Stimulated activated naive B cell treated with anti-CD40 and anti-IgM and Interleukin-4, amounts not matched to agents 10 μg/mL and 1 μg/mL and 100 μg/mL, for 72 hours (primary cell): Measurements from ENCODE around the gene EEPD1.
A peak's percentile ranks its signal among the peaks of the same experiment; 100 is the strongest.

Experiments
- ATAC-seq, 2 donors: fragments of 150-1000 bp; cut with Tn5 transposase; replicated peaks; 2 replicates each; pipeline ENCODE4 v1.10.0; 2021; ENCODE audit warnings: moderate library complexity in 1 of 2
- DNase-seq: peaks from one replicate; pipeline ENCODE4 v3.0.0; 2021
- H3K27ac Mint-ChIP-seq: one replicate; pipeline ENCODE4 v1.8.0; 2022; ENCODE audit warnings: mild to moderate bottlenecking, mixed read lengths
- H3K27me3 Mint-ChIP-seq, 2 donors: one replicate each; pipeline ENCODE4 v1.8.0; 2022; ENCODE audit warnings: mixed read lengths in 2 of 2
- H3K36me3 Mint-ChIP-seq, 2 donors: one replicate each; pipeline ENCODE4 v1.8.0; 2022; ENCODE audit warnings: mixed read lengths in 2 of 2, mild to moderate bottlenecking in 1 of 2
- H3K4me1 Mint-ChIP-seq, 2 donors: one replicate each; pipeline ENCODE4 v1.8.0; 2022; ENCODE audit warnings: mixed read lengths in 2 of 2, mild to moderate bottlenecking in 1 of 2
- H3K4me3 Mint-ChIP-seq, 2 donors: one replicate each; pipeline ENCODE4 v1.8.0; 2022; ENCODE audit warnings: mild to moderate bottlenecking in 2 of 2, mixed read lengths in 2 of 2, moderate library complexity in 1 of 2
- H3K9me3 Mint-ChIP-seq, 2 donors: one replicate each; pipeline ENCODE4 v1.8.0; 2022; ENCODE audit warnings: mixed read lengths in 2 of 2, mild to moderate bottlenecking in 1 of 2

Gene EEPD1

DNA sequence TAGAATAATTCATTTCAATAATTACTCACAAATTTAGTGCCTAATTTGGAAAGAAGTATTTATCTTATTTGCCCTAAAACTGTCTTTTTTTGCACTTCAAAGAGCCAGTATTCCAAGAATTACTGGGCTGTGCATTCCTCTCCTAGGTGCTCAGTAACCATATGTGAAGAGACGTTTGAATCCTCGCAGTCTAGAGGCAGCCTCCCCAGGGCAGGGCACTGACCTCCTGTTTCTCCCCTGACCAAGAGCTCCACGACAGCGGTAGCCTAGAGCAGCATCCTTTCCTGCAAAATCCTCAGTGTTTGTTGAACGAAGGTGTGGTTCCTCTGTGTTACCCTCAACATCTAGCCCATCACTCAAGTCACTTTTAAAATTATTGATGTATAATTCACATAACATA lies 113.1 kb downstream of the EEPD1 start:
- H3K9me3 Mint-ChIP-seq = peaks cover 2 to 4% of the 10 kb centered on the region in 2 donors

DNA sequence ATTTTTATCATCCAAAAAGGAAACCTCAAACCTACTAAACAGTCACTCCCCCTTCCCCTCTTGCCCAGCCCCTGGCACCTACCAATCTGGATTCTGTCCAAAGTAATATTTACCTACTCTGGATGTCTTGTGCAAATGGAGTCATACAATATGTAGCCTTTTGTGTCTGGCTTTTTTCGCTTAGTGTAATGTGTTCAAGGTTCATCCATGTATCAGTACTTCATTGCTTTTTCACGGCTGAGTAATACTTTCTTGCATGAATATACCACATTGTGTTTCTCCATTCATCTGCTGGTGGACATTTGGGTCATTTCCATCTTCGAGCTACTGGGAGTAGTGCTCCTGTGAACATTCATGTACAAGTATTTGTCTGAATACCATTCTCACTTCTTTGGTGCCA lies 113.6 kb downstream of the EEPD1 start:
- ATAC-seq (no peak), DNase-seq (no peak)
- H3K4me1 Mint-ChIP-seq = peaks cover 11 to 26% of the 10 kb centered on the region in 2 donors
- H3K36me3 Mint-ChIP-seq = no peaks in the 10 kb centered on the region
- H3K4me3 Mint-ChIP-seq = no peak overlapping the region
- H3K27me3 Mint-ChIP-seq = peaks cover 7 to 10% of the 10 kb centered on the region in 2 donors
- no peak overlapping the region for H3K27ac Mint-ChIP-seq
- peaks cover 2 to 4% of the 10 kb centered on the region in 2 donors for H3K9me3 Mint-ChIP-seq

More for the DNA sequence above, 113.1 kb downstream of the EEPD1 start:
- DNase-seq (no peak), ATAC-seq (no peak)
- H3K4me1 Mint-ChIP-seq = peaks cover 13 to 30% of the 10 kb centered on the region in 2 donors
- H3K36me3 Mint-ChIP-seq = no peaks in the 10 kb centered on the region
- no peak overlapping the region for H3K4me3 Mint-ChIP-seq
- peaks cover 7 to 10% of the 10 kb centered on the region in 2 donors for H3K27me3 Mint-ChIP-seq
- no peak overlapping the region for H3K27ac Mint-ChIP-seq

DNA sequence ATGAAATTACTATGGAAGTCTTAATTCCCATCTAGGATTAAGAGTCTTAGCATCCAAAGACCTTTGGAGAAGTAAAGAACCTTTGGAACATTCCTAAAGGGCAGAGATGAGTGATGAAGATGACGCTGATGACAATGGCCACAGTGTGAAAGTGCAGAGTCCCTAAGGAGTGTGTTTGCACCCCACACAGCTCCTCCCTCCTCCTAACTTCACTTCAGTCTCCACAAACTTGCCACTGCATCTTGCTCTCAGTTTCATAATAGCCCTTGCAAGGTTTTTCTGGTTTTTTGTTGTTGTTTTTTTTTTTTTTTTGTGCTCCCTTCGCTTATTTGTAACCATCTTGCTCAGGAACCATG lies 119.1 kb downstream of the EEPD1 start:
- Mint-ChIP-seq H3K9me3 (peaks cover 2 to 4% of the 10 kb centered on the region in 2 donors), H3K36me3 (no peaks in the 10 kb centered on the region), H3K27ac (no peak overlapping the region), H3K27me3 (peaks cover 4 to 7% of the 10 kb centered on the region in 2 donors), H3K4me1 (no peaks in the 10 kb centered on the region), H3K4me3 (no peak overlapping the region)
- ATAC-seq = no peak
- DNase-seq = no peak

DNA sequence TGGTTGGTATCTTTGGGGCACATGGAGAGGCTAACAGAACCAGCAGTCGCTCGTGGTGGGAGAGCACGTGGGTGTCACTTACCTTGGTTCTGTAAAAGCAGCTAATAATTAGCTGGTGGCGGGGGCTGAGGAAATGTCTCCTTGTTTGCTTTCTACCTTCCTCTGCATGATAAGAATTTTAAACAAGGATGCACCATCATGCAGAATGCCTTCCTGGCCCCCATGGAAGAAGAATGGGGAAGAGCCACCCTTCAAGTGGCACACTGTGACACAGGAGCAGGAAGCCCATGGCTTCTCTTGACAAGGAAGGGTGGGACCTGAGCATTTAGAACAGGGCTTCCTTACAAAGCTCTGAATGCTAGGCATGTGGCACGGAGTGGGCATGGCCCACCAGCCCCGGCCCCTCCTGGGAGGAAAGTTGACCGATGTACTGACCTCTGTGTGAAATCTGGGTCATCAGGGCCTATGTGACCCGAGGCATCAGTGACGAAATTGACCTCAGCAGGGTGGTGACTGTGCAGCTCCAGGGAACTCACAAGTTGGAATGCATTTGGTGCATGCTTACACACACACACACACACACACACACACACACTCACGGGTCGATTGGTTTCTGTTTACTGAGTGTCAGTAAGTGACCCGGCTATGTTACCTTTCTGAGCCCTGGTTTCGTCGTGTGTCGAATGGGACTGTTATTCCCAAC lies 119.7 kb downstream of the EEPD1 start:
- Mint-ChIP-seq H3K36me3 (no peaks in the 10 kb centered on the region), H3K27me3 (peaks cover 0 to 3% of the 10 kb centered on the region in 2 donors), H3K27ac (no peak overlapping the region), H3K9me3 (no peaks in the 10 kb centered on the region), H3K4me3 (no peak overlapping the region), H3K4me1 (no peaks in the 10 kb centered on the region)
- no peak for DNase-seq
- ATAC-seq = no peak

DNA sequence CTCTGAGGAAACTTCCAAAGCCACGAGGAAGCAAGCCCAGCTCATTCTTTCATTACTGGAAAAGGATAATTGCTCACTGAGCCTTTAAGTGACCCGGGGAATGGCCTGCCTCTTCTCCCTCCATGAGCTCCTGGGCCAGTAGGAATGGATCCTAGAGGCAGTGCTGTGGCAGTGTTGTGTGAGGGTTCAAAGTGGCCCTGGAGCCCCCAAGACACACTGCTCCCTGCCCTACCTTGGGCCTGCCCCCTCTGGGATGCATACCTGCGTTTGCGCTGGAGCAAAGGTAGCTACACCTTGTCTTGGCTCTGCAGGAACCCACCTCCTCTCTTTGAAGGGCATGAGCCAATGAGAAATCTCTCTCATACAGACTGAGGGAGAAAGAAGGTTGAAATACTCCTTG lies 120.8 kb downstream of the EEPD1 start:
- H3K27me3 Mint-ChIP-seq = peaks cover 0 to 3% of the 10 kb centered on the region in 2 donors
- H3K9me3 Mint-ChIP-seq = no peaks in the 10 kb centered on the region
- H3K4me3 Mint-ChIP-seq = no peak overlapping the region
- H3K36me3 Mint-ChIP-seq = no peaks in the 10 kb centered on the region
- DNase-seq (no peak), ATAC-seq (no peak)
- H3K4me1 Mint-ChIP-seq = no peaks in the 10 kb centered on the region
- H3K27ac Mint-ChIP-seq = no peak overlapping the region

DNA sequence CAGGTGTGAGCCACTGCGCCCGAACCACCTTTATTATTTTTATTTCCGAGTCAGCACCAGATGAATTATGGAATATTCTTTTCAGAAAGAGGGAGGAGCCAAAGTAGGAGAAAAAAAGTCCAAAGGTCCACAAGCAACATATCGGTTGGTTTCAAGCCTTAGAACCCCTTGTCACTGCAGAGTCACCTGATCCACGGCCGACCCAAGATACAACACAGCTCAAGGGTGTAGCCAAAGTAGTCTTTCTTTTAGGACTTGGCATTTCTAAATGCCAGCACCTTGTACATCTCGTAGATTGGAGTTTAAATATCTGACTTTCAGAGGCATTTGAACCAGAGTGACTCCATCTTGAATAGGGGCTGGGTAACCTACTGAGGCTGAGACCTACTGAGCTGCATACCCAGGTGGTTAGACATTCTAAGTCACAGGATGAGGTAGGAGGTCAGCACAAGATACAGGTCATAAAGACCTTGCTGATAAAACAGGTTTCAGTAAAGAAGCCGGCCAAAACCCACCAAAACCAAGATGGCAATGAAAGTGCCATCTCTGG lies 122.8 kb downstream of the EEPD1 start:
- H3K27ac Mint-ChIP-seq = no peak overlapping the region
- H3K36me3 Mint-ChIP-seq = no peaks in the 10 kb centered on the region
- H3K4me3 Mint-ChIP-seq = no peak overlapping the region
- H3K4me1 Mint-ChIP-seq = peaks cover 8% of the 10 kb centered on the region in 2 donors
- H3K27me3 Mint-ChIP-seq = peaks cover 15 to 16% of the 10 kb centered on the region in 2 donors
- no peaks in the 10 kb centered on the region for H3K9me3 Mint-ChIP-seq
- ATAC-seq (no peak), DNase-seq (no peak)

DNA sequence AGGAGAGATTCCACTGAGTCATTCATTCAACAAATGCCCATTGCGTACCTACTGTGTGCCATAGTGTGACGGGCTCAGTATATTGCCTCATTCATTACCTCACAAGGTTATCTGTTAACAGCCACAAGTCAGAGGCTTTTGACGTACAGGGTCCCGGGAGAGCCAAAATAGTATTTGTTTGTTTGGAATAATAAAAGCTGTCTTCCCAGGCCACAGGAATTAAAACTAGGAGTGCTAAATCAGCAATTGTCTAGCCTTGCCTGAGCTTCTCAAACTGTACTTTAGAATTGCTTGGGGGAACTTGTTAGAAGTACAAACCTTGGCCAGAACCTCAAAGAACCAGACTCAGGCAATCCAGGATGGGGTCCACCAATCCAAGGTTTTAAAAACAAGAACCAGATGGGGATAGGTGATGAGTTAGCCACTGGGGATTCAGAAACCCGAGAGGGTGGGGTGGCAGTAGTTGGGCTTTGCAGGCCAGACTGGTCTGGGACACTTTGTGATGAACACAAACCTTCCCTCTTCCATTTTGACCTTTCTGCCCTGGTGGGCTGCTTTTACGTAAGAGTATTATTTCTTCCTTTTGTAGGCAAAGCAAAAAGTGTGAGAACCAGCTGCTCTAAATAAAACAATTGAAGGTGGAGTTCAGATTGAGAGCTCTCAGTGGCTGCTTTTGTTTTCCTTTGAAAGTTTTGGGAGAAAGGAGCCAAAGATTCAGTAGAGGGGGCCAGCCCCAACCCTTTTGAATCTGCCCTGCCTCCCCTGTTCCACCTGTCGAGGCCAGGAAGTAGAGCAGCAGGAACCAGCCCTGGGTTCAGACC lies 123.6 kb downstream of the EEPD1 start:
- Mint-ChIP-seq H3K9me3 (no peaks in the 10 kb centered on the region), H3K36me3 (no peaks in the 10 kb centered on the region), H3K27ac (no peak overlapping the region), H3K27me3 (peaks cover 15 to 20% of the 10 kb centered on the region in 2 donors), H3K4me1 (peaks cover 8% of the 10 kb centered on the region in 2 donors), H3K4me3 (no peak overlapping the region)
- ATAC-seq = no peak
- no peak for DNase-seq

DNA sequence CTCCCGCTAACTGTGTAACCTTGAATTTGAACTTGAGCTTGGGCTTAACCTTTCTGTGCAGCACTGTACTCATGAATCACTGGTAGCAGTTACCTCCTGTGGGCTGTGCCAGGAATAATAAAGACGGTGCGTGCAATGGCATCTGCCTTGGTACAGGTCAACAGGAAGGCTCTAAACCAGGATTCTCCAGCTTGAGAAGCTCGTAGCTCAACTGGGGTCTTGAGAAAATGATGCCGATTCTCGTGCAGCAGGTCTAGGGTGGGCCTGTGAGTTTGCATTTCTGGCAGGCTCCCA lies 124.1 kb downstream of the EEPD1 start:
- ATAC-seq (no peak), DNase-seq (no peak)
- Mint-ChIP-seq H3K27ac (no peak overlapping the region), H3K36me3 (no peaks in the 10 kb centered on the region), H3K4me3 (no peak overlapping the region), H3K4me1 (peaks cover 8% of the 10 kb centered on the region in 2 donors), H3K9me3 (no peaks in the 10 kb centered on the region), H3K27me3 (peaks cover 15 to 20% of the 10 kb centered on the region in 2 donors)

DNA sequence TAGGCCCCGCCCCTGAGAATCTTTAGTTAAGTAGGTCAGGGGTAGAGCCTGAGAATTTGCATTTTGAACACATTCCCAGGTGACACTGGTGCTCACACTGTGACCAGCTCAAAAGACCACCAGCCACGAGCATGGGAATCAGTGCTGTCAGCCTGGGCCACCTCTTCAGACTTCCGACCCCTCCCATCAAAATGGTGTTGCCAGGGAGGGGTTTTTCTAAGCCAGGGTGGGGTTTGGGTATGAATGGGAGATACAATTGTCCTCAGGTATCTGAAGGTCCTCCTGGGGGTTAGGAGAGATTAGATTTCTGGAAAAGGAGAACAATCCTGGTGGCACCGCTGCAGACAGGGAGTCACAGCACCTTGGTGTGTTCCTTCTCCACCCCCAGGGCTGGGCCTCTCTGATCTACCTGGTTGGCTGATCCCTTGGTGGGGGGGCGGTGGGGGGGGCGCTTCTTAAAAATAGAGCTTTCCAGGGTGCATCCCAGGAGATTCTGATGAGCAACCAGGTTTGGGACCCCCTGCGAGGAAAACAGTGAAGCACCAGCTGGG lies 125.1 kb downstream of the EEPD1 start:
- H3K27ac Mint-ChIP-seq = no peak overlapping the region
- H3K9me3 Mint-ChIP-seq = no peaks in the 10 kb centered on the region
- no peaks in the 10 kb centered on the region for H3K36me3 Mint-ChIP-seq
- H3K4me3 Mint-ChIP-seq = no peak overlapping the region
- DNase-seq (no peak), ATAC-seq (no peak)
- H3K27me3 Mint-ChIP-seq = peaks cover 15 to 20% of the 10 kb centered on the region in 2 donors
- peaks cover 12 to 13% of the 10 kb centered on the region in 2 donors for H3K4me1 Mint-ChIP-seq

DNA sequence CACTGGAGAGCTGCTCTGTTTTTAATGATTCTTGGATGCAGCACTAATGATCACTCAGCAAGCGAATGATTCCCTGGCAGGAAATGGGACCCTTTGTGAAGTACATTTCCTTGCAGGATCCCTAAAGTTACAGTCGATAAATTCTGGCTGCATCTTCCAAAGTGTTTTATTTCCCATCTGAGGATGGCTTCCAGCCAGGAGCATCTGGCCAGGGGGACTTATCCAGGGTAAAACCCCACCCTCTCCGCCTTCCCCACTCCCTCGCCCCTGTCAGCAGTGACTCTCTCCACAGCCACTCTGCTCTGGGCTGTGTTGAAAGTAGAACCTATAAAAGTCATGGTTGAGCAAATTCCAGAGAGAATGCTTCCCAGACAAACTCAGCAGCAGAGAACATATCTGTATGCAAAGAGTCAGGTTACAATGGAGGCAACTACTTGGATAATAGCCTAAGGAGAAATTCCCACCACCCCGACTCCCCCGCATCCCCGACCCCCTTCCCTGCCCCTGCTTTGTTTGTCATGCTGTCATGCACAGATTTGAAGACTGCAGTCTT lies 125.6 kb downstream of the EEPD1 start:
- DNase-seq (no peak), ATAC-seq (no peak)
- no peak overlapping the region for H3K4me3 Mint-ChIP-seq
- no peaks in the 10 kb centered on the region for H3K9me3 Mint-ChIP-seq
- peaks cover 15 to 20% of the 10 kb centered on the region in 2 donors for H3K27me3 Mint-ChIP-seq
- H3K27ac Mint-ChIP-seq = no peak overlapping the region
- peaks cover 16 to 19% of the 10 kb centered on the region in 2 donors for H3K4me1 Mint-ChIP-seq
- no peaks in the 10 kb centered on the region for H3K36me3 Mint-ChIP-seq

DNA sequence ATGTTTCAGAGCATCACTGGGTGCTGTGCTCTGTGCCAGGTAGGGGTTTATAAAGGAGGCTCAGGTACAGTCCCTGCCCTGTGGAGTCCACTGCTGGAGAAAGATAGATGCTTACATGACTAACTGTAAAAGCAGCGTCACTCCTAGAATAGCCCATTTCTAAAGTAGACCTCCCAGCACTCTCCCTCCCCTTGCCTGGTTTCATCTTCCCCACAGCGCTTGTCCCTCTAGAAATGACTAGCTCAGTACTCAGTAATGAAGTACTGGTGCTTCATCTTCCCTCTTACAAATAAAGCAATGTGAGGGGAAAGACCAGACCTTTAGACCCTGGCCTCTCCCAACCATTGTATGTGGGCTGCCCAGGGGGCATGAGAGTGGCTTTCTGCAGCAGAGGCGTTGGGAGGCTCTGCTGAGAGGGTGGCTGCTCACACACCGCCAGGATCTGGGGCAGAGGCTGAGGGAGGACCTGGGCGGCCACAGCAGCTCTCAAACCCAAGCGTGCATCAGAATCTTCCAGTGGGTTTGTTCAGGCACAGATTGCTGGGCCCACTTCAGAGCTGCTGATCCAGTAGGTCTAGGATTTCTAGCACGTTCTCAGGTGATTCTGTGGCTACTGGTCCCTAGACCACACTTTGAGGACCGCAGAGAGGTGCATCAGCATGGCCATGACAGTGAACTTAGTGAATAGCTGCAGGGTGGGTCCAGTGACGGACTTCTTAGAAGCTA lies 126.3 kb downstream of the EEPD1 start:
- peaks cover 22 to 25% of the 10 kb centered on the region in 2 donors for H3K4me1 Mint-ChIP-seq
- no peak overlapping the region for H3K27ac Mint-ChIP-seq
- H3K4me3 Mint-ChIP-seq = no peak overlapping the region
- ATAC-seq (peak; percentile 18 to 25), DNase-seq (no peak)
- no peaks in the 10 kb centered on the region for H3K36me3 Mint-ChIP-seq
- H3K9me3 Mint-ChIP-seq = no peaks in the 10 kb centered on the region
- H3K27me3 Mint-ChIP-seq = peaks cover 15 to 20% of the 10 kb centered on the region in 2 donors

DNA sequence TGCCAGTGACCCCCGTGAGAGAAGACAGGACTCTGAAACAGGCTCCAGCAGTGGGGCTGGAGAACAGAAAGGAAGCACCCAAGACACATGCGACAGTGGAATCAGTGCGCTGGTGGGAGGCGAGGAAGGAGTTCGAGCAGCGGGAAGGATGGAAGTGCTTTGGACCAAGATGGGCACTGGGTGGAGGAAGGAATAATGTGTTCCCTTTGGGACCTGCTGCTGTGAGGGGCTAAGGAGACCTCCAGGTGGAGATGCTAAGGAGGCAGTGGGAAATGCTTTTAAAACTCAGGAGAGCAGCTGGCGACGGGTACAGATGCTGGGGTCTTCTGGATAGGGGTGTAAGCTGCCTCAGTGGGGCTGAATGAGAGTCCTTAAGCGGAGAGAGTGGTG lies 126.9 kb downstream of the EEPD1 start:
- Mint-ChIP-seq H3K27me3 (peaks cover 15 to 20% of the 10 kb centered on the region in 2 donors), H3K4me1 (peaks cover 26 to 30% of the 10 kb centered on the region in 2 donors), H3K36me3 (no peaks in the 10 kb centered on the region), H3K9me3 (no peaks in the 10 kb centered on the region), H3K4me3 (no peak overlapping the region), H3K27ac (no peak overlapping the region)
- ATAC-seq (no peak), DNase-seq (no peak)

DNA sequence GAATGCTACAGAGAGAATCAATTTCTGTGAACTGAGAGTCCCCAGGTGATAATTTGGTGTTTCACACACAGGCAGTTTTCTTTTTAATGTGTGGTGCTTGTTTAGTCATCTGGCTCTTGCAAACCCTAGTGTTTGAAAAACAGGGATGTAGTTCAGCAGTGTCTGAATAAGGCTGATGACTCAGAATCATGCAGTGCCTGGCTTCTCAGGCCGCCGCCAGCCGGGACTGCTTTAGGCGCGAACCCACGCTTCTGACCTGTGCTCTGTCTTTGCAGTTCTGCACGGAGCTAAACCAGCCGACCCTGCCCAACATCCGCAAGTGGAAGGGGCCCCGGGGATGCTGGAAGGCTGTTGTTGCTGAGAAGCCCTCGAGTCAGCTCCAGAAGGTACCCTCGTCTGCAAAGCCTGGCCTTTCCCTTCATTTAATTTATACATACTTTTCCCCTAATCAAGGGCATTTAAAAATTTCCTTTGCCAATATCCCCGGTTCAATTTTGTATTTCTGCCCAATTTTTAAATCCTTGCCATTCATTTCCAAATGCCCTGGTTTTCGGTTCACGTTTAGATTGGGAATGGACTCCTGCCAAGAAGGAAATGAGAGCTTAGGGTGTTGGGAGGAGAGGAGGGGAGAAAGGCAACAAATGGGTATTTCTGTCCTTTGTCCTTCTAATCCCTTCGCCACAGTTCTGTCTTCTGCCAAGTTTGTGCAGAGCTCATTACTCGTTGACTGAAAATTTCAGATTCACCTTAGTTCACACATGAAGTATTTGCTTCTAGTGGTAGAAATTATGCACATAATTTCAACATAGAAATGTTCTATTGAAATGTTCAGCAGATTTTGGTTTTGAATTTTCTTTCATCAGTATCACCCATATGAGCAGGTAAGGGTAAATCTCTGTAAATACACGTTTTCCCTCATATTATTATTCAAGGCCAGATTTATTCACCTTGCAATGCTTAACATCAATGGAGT lies 128.1 kb downstream of the EEPD1 start:
- DNase-seq (no peak), ATAC-seq (no peak)
- Mint-ChIP-seq H3K9me3 (no peaks in the 10 kb centered on the region), H3K4me3 (no peak overlapping the region), H3K4me1 (peaks cover 29 to 34% of the 10 kb centered on the region in 2 donors), H3K27me3 (peaks cover 15 to 20% of the 10 kb centered on the region in 2 donors), H3K27ac (no peak overlapping the region), H3K36me3 (no peaks in the 10 kb centered on the region)
